ENCODE data around the gene CACNA1G.

Gene CACNA1G

GRCh38 chr17:50613007-50613992, 52.8 kb downstream of the CACNA1G start:
- DNase-seq (ENCODE audit: low read depth), result no peak

GRCh38 chr17:50614471-50615051, 54.0 kb downstream of the CACNA1G start:
- DNase-seq (ENCODE audit: low read depth), result no peak

- no peak for DNase-seq (ENCODE audit: low read depth)
Measured at GRCh38 chr17:50615828-50616227, 55.3 kb downstream of the CACNA1G start.

GRCh38 chr17:50618300-50618699, 57.8 kb downstream of the CACNA1G start:
- no peak for DNase-seq (ENCODE audit: low read depth)

GRCh38 chr17:50618941-50619340, 58.4 kb downstream of the CACNA1G start:
- DNase-seq (ENCODE audit: low read depth), result no peak

- DNase-seq (ENCODE audit: low read depth), result no peak
Measured at GRCh38 chr17:50619489-50619888, 59.0 kb downstream of the CACNA1G start.

GRCh38 chr17:50620237-50620636, 59.7 kb downstream of the CACNA1G start:
- DNase-seq (ENCODE audit: low read depth), result no peak

GRCh38 chr17:50620858-50621257, 60.3 kb downstream of the CACNA1G start:
- DNase-seq (ENCODE audit: low read depth), result no peak

- no peak for DNase-seq (ENCODE audit: low read depth)
Measured at GRCh38 chr17:50621574-50622031, 61.1 kb downstream of the CACNA1G start.

- DNase-seq (ENCODE audit: low read depth), result no peak
Measured at GRCh38 chr17:50624321-50624934, 63.9 kb downstream of the CACNA1G start.

- DNase-seq (ENCODE audit: low read depth), result no peak
Measured at GRCh38 chr17:50625032-50625871, 64.7 kb downstream of the CACNA1G start.

GRCh38 chr17:50626037-50626574, 65.6 kb downstream of the CACNA1G start:
- DNase-seq (ENCODE audit: low read depth), result peak; percentile 43

- no peak for DNase-seq (ENCODE audit: low read depth)
Measured at GRCh38 chr17:50627036-50627781, 66.7 kb downstream of the CACNA1G start.

- DNase-seq (ENCODE audit: low read depth), result no peak
Measured at GRCh38 chr17:50627782-50628601, 67.5 kb downstream of the CACNA1G start.

- DNase-seq (ENCODE audit: low read depth), result no peak
Measured at GRCh38 chr17:50629902-50630301, 69.4 kb downstream of the CACNA1G start.

- DNase-seq (ENCODE audit: low read depth), result peak; percentile 31
Measured at GRCh38 chr17:50630524-50631194, 70.1 kb downstream of the CACNA1G start.

- DNase-seq (ENCODE audit: low read depth), result no peak
Measured at GRCh38 chr17:50631195-50631907, 70.8 kb downstream of the CACNA1G start.

GRCh38 chr17:50631908-50632571, 71.5 kb downstream of the CACNA1G start:
- DNase-seq (ENCODE audit: low read depth), result no peak

All from activated T-helper 1 cell treated with Interleukin-2 at 50 U/mL for 16 hours (primary cell).